NB4 (cell line): ENCODE results near the gene RGS11.

Experiments used
- DNase-seq: peaks from one replicate; pipeline ENCODE4 v3.0.0; 2010; ENCODE audit warnings: low read depth
- H3K4me3 ChIP-seq: one replicate; pipeline ENCODE4 v1.5.1; 2011; ENCODE audit warnings: mild to moderate bottlenecking, low read depth, low read length, moderate library complexity
- MYC ChIP-seq: IDR thresholded peaks from 2 replicates; pipeline ENCODE4 v1.6.1; 2011; ENCODE audit warnings: low read depth, low read length
- POLR2A ChIP-seq: IDR thresholded peaks from 2 replicates; pipeline ENCODE4 v1.6.1; 2011; ENCODE audit warnings: mild to moderate bottlenecking; ENCODE audit not compliant: insufficient read length; ENCODE audit errors: extremely low read depth
- TF ChIP-seq, protein P1 (sequence below): IDR thresholded peaks from 2 replicates; pipeline ENCODE4 v1.6.1; 2011; ENCODE audit warnings: low read depth, low read length
- TF ChIP-seq, protein P2 (sequence below): IDR thresholded peaks from one replicate; pipeline ENCODE4 v1.5.1; 2012; ENCODE audit warnings: low read depth, low read length

The RGS11 gene

DNA sequence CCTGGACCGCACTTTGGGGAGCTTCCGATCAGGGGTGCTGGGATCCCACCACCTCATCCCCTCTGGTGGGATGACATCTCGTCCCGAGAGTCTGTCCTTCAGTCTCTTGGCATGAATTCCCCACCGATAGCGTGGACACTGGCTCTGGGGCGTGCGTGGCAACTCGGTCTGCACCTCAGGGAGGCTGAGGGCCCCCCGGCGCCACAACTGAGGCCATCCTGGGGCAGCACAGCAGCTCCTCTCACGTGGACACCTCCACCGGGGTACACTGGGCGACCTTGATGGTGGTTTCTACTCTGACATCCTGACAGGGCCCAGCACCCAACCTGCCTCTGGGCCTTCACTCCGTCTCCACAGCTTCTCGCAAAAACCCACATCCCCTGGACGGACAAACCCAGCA, 15.8 kb upstream of the RGS11 start:
- TF ChIP-seq, protein P1, sequence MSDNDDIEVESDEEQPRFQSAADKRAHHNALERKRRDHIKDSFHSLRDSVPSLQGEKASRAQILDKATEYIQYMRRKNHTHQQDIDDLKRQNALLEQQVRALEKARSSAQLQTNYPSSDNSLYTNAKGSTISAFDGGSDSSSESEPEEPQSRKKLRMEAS: no peak
- TF ChIP-seq POLR2A (no peak), MYC (no peak)
- TF ChIP-seq, protein P2, sequence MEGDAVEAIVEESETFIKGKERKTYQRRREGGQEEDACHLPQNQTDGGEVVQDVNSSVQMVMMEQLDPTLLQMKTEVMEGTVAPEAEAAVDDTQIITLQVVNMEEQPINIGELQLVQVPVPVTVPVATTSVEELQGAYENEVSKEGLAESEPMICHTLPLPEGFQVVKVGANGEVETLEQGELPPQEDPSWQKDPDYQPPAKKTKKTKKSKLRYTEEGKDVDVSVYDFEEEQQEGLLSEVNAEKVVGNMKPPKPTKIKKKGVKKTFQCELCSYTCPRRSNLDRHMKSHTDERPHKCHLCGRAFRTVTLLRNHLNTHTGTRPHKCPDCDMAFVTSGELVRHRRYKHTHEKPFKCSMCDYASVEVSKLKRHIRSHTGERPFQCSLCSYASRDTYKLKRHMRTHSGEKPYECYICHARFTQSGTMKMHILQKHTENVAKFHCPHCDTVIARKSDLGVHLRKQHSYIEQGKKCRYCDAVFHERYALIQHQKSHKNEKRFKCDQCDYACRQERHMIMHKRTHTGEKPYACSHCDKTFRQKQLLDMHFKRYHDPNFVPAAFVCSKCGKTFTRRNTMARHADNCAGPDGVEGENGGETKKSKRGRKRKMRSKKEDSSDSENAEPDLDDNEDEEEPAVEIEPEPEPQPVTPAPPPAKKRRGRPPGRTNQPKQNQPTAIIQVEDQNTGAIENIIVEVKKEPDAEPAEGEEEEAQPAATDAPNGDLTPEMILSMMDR: no peak
- no peak overlapping the region for H3K4me3 ChIP-seq
- DNase-seq: no peak

DNA sequence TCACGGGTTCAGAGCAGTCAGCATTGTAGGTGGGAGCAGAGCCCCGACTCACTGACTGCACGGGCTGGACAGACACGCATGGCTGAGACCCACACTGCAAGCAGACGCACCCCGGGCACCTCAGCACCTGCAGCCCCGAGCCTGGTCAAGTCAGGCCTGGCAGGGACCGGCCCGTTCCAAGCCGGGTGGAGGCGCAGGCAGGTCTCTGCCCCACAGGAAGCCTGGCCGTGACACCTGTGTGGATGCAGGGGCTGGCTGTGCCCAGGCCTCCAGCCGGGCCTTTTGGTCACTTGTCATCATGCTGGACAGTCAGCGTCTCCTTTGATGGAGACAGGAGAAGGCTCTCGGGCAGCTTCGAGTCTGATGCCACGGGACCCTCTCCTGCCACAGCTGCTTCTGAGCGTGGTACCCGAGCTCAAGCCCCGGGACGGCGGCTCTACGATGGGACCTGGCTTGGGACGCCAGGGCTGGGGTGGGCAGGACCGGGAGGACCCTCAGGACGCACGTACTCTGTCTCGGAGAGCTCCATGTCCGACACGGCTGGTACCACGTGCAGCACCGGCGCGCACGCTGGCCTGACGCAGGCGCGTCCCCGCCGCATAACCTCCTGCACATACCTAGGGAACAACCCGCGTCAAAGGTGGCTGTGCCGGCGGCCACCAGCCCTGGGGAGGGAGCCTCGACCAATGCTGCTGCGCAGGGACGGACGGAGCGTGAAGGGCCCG, 15.1 kb upstream of the RGS11 start:
- no peak overlapping the region for H3K4me3 ChIP-seq
- no peak for DNase-seq
- TF ChIP-seq, protein P2: no peak
- TF ChIP-seq POLR2A (no peak), MYC (no peak)
- TF ChIP-seq, protein P1: no peak

DNA sequence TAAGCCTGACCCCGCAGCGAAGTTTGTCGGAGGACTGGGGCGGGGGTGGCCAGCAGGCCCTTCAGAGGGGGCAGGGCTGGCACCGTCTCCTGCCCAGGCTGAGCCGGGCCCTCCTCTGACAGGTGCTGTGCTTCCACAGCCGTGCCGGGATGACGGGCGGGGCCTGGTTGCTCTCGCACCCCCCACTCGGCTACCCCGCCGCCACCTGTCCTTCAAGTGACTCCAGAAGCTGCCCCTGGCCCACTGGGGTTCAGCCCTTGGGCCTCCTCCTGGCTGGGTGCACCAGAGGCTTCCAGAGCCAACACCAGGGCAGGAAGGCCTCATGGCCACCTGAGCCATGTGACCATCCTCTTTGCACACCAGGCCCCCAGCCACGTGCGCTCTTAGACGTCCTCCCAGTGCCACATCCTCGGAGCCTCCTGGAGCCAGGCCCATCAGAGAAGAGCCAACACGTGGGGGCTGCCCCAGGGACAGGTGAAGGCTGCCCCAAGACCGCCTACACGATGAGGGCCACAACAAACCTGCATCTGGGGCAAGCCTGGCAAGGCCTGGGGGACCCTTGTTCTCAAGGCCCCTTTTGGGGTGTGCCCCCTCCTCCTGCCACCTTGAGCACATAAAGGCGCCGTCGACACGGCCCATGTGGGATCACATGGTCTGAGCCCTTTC, 14.4 kb upstream of the RGS11 start:
- TF ChIP-seq MYC: no peak
- TF ChIP-seq, protein P1: no peak
- no peak for TF ChIP-seq POLR2A
- TF ChIP-seq, protein P2: no peak
- no peak for DNase-seq
- H3K4me3 ChIP-seq: no peak overlapping the region

DNA sequence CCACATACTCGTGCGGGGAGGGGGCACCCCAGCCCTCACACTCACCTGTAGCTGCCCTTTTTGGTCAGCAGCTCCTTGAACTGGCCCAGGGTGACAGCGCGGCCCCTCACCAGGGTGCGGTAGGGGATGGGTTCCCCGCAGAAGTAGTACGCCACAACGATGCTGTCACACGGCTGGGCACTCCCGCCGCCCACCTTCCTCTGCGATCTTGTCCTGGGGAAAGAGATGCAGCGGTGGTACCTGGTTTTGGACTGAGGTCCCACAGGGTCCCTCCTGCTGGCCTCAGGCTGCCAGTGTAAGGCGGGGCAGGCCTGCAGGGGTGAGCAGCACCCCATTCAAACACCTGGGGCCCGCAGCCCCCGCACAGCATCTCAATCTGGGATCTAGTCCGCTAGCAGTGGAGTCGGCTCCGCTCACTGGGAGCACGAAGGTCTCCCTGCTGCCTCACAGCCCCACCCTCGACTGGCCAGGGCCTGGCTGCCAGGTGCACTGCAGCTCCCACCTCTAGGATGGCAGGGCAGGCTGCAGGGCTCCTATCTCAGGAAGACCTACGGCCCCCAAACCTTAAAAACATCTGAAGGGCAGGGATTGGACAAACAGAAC, 13.8 kb upstream of the RGS11 start:
- no peak for TF ChIP-seq MYC
- TF ChIP-seq, protein P1: no peak
- no peak for TF ChIP-seq POLR2A
- TF ChIP-seq, protein P2: no peak
- no peak overlapping the region for H3K4me3 ChIP-seq
- DNase-seq: no peak

DNA sequence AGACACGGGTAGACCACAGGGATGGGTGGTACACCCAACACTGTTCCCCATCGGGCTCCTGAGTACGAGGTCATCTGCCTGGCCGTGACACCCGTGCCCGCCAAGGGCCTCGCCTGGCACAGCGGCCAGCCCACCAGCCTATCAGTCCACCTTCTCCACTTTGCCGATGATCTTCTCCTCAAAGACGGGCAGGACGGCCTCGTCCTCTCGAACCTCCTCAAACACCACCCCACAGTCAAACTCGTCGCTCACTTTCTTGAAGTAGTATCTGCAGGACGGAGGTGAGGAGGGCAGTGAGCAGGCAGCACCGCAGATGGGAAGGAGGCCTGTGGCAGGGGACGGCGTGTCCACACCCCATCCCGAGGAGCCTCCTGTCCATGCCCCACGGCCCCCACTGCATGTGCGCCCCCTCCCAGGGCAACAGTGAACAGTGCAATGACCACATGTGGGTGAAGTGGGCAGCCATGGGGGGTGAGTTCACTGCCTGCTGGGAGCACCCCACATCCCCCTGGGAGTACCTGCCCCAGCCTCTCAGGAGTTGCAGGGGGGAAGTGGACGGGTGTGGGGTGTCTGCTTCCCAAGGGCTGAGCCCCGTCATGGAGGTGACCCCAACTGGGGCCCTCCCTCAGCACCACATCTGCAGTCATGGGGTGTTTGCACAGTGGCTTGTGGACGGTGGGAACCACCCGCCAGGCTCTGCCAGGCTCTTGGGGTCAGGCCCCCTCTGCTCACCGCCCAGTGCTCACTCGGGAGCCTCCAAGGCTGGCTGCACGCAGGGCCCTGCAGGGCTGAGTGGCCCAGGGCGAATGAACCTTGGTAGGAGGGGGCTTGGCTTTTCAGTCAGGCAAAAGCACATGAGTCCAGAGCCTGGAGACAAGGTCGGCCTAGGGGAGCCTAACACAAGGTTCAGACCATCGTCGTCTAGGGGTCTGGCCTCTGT, 12.5 kb upstream of the RGS11 start:
- TF ChIP-seq, protein P2: no peak
- TF ChIP-seq, protein P1: no peak
- TF ChIP-seq POLR2A: no peak
- TF ChIP-seq MYC: no peak
- no peak overlapping the region for H3K4me3 ChIP-seq
- no peak for DNase-seq
